SH-SY5Y (cell line): Measurements from ENCODE around the gene FBXO27.

Experiments used
- GATA2 ChIP-seq: IDR thresholded peaks from 2 replicates; pipeline ENCODE4 v1.6.1; 2011; ENCODE audit warnings: mild to moderate bottlenecking, low read depth, low read length
- GATA3 ChIP-seq: IDR thresholded peaks from 2 replicates; pipeline ENCODE4 v1.6.1; 2011; ENCODE audit warnings: low read depth, mild to moderate bottlenecking, low read length, moderate library complexity

The FBXO27 gene

DNA sequence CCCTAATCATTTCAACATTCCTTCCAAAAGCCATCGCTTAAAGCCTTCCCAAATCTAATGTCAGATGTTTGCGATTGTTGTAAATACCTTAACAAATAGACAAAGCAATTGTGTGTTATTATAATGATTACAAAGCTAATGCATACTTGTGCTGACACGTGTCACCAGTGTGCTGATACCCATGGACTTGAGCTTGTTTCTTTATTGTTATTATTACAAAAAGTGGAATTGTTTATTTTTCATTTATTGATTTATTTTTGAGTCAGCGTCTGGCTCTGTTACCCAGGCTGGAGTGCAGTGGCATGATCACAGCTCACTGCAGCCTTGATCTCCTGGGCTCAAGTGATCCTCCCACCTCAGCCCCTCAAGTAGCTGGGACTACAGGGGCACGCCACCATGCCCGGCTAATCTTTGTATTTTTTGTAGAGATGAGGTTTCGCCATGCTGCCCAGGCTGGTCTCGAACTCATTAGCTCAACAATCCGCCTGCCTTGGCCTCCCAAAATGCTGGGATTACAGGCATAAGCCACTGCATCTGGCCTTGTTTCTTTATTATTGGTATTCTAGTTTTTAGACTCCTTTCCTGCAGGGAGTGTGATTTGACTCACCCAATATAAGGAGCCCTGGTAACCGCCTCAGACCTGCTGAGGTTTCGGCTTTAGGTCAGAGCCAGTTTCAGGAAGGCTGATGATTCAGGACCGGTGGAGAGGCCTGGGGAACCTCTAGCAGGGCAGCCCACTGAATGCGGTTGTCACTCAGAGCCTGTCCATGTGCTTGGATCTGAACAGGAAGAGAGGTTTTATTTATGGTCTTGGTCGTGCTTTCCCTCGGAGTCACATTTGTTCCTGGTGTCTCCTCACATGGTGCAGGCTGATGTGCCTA is 54.7 kb downstream of the FBXO27 start:
- TF ChIP-seq GATA2 (no peak), GATA3 (no peak)

DNA sequence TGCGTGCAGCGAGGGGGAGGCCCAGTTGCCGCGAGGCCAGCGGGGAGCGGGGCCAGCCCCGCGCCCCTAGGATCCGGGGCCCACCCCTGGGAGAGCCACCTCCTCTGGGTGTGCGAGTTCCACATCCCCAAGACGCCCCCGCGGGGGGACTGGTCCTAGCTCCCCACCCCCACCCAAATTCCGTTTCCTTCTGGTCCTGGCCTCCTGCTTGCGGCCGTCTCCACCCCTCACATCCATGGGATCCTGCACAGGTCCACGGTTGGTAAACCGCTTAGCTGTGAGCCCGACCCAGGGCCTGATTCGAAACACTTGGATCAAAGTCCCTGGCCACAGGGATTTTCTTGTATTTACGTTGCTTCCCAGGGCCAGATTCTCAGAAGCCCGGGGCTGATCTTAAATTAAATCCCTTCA is 56.5 kb downstream of the FBXO27 start:
- TF ChIP-seq GATA2 (no peak), GATA3 (no peak)

DNA sequence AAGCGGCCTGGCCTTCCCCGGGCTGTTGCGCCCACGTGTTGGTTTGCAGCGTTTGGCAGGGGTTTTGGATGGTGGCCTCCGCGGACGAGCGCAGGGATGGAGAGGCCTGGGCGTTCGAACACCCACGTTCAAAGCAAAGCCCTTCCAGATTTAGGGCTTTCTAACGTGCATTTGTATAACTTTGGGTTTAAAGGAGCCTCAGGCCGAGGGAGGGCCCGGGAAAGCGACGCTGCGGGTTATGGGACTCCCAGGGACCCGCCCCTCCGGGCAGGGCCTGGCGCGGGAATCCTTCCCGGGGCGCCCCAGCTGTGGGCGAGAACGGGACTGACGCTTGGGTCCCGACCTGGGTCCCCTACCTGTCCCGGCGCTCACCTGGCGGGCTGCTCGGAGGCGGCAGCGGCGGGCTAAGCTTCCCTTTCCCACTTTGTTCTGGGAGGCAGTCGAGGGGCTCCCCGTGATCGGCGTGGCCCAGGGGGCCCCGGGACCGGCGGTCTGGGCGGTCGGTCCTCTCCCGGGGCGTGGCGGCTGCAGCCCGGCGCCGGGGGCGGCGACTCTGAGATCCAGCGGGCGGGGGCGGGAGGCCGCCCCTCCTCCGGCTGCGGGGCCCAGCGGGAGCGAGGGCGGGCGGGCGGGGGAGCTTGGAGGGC is 57.0 kb downstream of the FBXO27 start, which contains the start of gene FBXO17:
FBXO17 (minus strand) TSS at position 529 of the 647 bp plus-strand sequence. CDS start 25,423 bp downstream, outside the sequence.
- TF ChIP-seq GATA3 (no peak), GATA2 (no peak)

DNA sequence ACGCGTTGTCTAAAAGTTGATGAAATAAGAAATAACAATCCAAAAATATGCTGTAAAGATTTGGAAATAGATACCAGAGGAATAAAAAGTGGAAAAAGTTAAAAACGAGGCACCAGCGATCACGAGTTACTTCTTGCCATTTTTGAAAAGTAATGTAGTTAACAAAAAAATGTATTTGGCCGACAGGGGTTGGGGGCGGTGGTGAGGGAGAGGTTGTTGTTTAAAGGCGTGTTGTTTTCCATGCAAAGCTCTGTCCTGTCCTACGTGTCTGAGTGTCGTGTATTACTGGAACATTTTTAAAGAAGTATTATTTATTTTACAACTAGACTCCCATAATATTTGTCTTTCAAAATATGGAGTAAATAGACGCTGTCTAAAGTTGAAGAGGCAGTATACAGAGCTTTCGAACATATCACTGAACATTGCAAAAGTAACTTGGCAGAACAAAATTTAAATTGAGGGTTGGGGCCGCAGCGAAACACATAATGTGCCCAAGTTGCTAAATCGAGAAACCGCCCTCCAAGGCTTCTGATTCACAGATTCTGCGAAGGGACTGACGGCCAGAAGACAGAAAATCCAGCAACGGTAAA is 57.6 kb downstream of the FBXO27 start:
- no peak for TF ChIP-seq GATA3
- no peak for TF ChIP-seq GATA2
